HL-60/S4 (cell line): ENCODE data around the gene ADIPOR2.

ENCODE experiments used
- in situ Hi-C: fragments of 300-500 bp; cut with MboI; formaldehyde crosslinking; loops from 2 replicates; pipeline ENCODE4 v1.14.3; 2022; ENCODE audit warnings: low sequenced_read_pairs

ADIPOR2 gene

DNA sequence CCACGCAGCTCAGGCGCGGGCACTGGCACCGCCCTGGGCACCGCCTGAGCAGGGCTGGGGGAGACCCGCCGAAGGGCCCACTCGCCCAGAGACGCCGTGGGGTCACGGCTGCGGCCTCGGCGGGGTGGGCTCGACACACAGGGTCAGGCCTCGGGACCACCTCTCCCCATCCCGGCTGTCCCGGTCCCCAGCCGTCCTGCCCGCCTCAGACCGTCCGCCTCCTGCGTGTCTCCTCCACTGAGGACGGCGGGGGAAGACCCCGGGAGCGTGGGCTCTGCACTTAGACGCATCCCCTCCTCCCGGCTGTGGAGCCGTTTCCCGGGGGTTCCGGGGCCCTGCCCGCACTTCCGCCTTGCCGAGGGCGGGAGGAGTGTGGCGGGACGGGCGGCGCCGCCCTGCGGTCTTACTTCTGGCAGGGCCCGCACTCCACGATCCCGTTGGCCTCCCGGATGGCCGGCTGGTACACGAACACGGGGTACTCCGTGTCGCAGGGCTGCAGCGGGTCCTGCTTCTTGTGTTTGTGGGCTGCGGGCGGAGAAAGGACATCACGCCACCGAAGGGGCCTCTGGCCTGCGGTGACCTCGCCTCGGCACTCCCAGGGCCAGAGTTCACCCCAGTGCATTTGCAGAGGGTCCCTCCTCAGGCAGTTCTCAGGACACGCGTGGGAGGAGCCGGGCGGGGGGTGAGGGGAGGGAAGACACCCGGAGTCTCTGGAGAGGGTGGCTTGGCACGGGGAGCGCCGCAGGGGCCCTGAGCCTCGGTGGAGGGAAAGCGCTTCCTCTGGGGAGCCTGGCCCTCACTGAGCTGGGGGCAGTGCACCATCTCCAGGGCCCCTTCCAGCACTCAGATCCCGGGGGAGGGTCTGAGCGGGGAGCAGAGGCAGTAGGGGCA, 106.4 kb downstream of the ADIPOR2 start:
- in situ Hi-C loops = loop anchor here (25.0 kb wide), 1 partner anchor 790 kb away; no protein-coding TSS in a partner anchor

GRCh38 chr12:1797991-1798640, 107.2 kb downstream of the ADIPOR2 start:
- in situ Hi-C loops = loop anchor here (25.0 kb wide), 1 partner anchor 789 kb away; no protein-coding TSS in a partner anchor

DNA sequence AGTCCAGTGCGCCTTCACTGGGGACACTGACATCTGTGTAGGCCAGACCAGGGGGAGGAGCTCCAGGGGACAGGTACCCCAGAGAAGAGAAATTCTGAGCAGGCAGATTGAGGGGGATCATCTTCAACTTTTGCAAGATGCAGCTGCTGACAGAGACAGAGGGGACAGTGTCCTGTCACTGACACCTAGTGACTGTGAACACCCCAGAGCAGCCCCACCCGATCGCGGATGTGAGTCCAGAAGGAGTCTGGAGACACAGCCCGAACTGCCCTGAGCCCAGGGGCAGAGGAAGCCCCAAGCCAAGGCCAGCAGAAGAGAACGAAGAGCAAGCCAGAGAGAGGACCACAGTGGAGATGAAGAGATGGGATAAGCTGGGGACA, 107.8 kb downstream of the ADIPOR2 start:
- in situ Hi-C loops = loop anchor here (25.0 kb wide), 1 partner anchor 789 kb away; no protein-coding TSS in a partner anchor

GRCh38 chr12:1799051-1799881, 108.4 kb downstream of the ADIPOR2 start:
- in situ Hi-C loops = loop anchor here (25.0 kb wide), 1 partner anchor 788 kb away; no protein-coding TSS in a partner anchor

GRCh38 chr12:1799882-1800400, 109.1 kb downstream of the ADIPOR2 start:
- in situ Hi-C loops = loop anchor here (25.0 kb wide), 1 partner anchor 787 kb away; no protein-coding TSS in a partner anchor

GRCh38 chr12:1800401-1801302, 109.8 kb downstream of the ADIPOR2 start:
- in situ Hi-C loops = no loop called here

GRCh38 chr12:1801303-1801975, 110.6 kb downstream of the ADIPOR2 start:
- in situ Hi-C loops = no loop called here

- in situ Hi-C loops = no loop called here
Observed at GRCh38 chr12:1803736-1804135, 112.9 kb downstream of the ADIPOR2 start.

- in situ Hi-C loops = no loop called here
Observed at GRCh38 chr12:1804545-1805332, 113.9 kb downstream of the ADIPOR2 start.

- in situ Hi-C loops = no loop called here
Observed at GRCh38 chr12:1805441-1806081, 114.7 kb downstream of the ADIPOR2 start.

DNA sequence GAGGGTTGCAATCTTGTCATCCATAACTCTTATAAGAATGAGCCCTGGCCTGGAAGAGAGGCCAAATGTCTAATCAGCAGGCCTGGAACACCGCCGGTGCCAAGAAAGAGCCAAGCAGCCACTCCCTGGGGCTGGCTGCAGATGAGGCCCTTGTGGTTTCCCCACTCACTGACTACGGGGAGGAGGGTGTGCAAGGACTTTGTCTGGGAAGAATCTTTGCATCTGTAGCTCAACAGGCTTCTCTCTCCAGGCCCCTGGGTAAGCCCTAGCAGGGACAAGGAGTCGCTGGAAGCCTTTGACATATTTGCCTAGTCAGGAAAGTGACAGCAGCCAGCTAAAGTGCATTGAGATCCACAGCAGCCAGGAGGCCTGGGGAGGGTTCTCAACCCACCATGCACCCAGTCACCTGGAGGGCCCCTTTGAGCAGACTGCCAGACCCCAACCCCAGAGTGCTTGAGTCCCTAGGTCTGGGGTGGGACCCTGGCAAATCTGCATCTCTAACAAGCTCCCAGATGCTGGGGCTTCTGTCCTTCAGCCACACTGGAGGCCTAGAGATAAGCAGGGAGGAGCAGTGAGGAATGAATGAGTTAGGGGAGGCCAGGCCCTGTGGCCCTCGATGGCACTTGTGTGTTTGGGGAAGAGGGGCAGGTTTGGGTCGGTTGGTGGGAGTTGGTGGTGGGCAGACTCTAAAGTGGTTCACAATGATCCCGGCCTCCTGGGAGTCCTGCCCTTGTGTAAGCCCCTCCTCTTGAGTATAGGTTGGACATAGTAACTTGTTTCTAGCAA, 115.6 kb downstream of the ADIPOR2 start:
- in situ Hi-C loops = no loop called here

GRCh38 chr12:1807087-1807860, 116.4 kb downstream of the ADIPOR2 start:
- in situ Hi-C loops = no loop called here

DNA sequence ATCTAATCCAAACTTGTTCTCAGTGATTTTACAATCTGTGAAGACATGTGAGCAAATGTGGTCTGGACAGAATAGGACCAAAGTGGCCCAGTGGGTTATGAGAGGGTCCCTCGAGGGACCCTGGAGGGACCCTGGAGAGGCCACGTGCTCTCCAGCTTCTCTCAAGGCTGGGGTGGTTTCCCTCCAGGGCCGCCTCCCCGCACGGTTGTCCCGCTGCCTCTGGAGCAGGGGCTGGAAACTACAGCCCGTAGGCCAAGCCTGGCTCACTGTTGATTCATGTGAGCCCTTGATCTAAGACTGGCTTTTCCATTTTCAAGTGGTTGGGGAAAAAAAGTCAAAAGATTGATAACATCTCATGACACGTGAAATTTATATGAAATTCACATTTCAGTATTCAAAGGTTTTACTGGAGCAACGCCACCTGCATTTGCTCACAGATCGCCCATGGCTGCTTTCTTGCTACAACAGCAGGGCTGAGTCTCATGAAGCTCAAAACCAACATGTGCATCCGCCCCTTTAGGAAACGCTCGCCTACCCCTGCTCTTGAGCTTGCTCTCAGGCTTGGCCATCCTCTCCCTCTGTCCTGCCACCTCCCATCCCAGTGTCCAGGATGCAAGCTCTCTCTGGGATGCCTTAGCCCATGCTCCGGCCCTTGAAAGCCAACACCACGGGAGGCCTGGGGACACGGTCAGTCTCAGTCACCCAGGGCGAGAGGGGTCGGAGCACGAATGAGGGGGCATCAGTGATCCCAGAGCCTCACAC, 117.3 kb downstream of the ADIPOR2 start:
- in situ Hi-C loops = no loop called here

GRCh38 chr12:1808798-1809480, 118.1 kb downstream of the ADIPOR2 start:
- in situ Hi-C loops = no loop called here

DNA sequence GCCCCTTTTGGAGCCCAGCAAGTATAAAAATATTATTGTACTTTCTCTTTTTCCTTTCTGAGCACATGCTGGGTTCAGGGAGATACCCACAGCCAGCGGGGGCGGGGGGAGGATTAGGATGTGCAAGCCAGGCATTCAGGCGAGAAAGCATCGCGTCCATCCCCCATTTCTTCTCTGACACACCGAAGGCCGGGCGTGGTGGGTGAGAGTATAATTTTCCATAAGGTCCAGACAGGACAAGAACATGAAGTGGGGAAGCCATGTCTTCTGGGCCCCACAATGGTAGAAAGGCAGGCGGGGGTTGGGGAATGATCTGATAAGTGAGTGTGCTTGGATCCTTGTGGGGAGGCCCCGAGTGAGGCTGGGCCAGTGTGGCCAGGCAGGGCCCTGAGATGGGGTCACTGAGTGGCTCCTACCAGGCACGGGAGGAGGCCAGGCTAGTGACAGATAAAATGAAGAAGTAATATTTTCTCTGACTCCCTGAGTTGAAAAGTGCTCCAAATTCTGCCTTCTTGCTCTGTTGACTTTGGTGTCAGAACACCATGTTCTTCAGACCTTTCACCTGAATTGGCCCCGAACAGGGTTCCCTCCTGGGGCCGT, 118.8 kb downstream of the ADIPOR2 start:
- in situ Hi-C loops = loop anchor here (10.0 kb wide), 1 partner anchor 125 kb away; no protein-coding TSS in a partner anchor
